Measurements from ENCODE around the gene PSME4.

PSME4 gene

GRCh38 chr2:53880756-53881155, 90.0 kb downstream of the PSME4 start:
- POLR2A ChIA-PET = no interaction called here
- DNase-seq (ENCODE audit: extremely low spot score) = no peak
- CTCF ChIA-PET = no interaction called here
- TF ChIP-seq ARNT (IDR thresholded peaks at IDR 0.05) (no peak), HDGF (IDR thresholded peaks at IDR 0.05; ENCODE audit: borderline replicate concordance) (no peak), SP1 (IDR thresholded peaks at IDR 0.05) (no peak), ZNF384 (IDR thresholded peaks at IDR 0.05) (no peak), TARDBP (IDR thresholded peaks at IDR 0.05) (no peak), FOXM1 (IDR thresholded peaks at IDR 0.05; ENCODE audit: borderline replicate concordance) (no peak), PKNOX1 (IDR thresholded peaks at IDR 0.05) (no peak), NFRKB (IDR thresholded peaks at IDR 0.05) (no peak), FOXK2 (IDR thresholded peaks at IDR 0.05) (no peak), ELF4 (IDR thresholded peaks at IDR 0.05) (no peak), L3MBTL2 (conservative IDR thresholded peaks at IDR 0.05) (no peak), CTBP1 (IDR thresholded peaks at IDR 0.05; ENCODE audit: borderline replicate concordance) (no peak), FOXA1 (IDR thresholded peaks at IDR 0.05) (no peak), LEF1 (IDR thresholded peaks at IDR 0.05; ENCODE audit: borderline replicate concordance) (no peak), BHLHE40 (IDR thresholded peaks at IDR 0.05; ENCODE audit: borderline replicate concordance) (no peak), SUZ12 (IDR thresholded peaks at IDR 0.05) (no peak)

- no peak for DNase-seq (ENCODE audit: extremely low spot score)
- POLR2A ChIA-PET = no interaction called here
- CTCF ChIA-PET = interaction anchor here (0.6 kb wide), 1 partner anchor 10 kb away, joined by 4 read pairs; no protein-coding TSS in a partner anchor
- no peak for TF ChIP-seq L3MBTL2 (conservative IDR thresholded peaks at IDR 0.05)
- TF ChIP-seq HDGF (IDR thresholded peaks at IDR 0.05; ENCODE audit: borderline replicate concordance) = no peak
- TF ChIP-seq FOXK2 (IDR thresholded peaks at IDR 0.05) = no peak
- TF ChIP-seq LEF1 (IDR thresholded peaks at IDR 0.05; ENCODE audit: borderline replicate concordance) = no peak
- no peak for TF ChIP-seq PKNOX1 (IDR thresholded peaks at IDR 0.05)
- TF ChIP-seq SP1 (IDR thresholded peaks at IDR 0.05) = no peak
- no peak for TF ChIP-seq FOXA1 (IDR thresholded peaks at IDR 0.05)
- no peak for TF ChIP-seq CTBP1 (IDR thresholded peaks at IDR 0.05; ENCODE audit: borderline replicate concordance)
- TF ChIP-seq ARNT (IDR thresholded peaks at IDR 0.05) = no peak
- no peak for TF ChIP-seq ELF4 (IDR thresholded peaks at IDR 0.05)
- no peak for TF ChIP-seq TARDBP (IDR thresholded peaks at IDR 0.05)
- no peak for TF ChIP-seq BHLHE40 (IDR thresholded peaks at IDR 0.05; ENCODE audit: borderline replicate concordance)
- TF ChIP-seq NFRKB (IDR thresholded peaks at IDR 0.05) = no peak
- no peak for TF ChIP-seq ZNF384 (IDR thresholded peaks at IDR 0.05)
- no peak for TF ChIP-seq SUZ12 (IDR thresholded peaks at IDR 0.05)
- no peak for TF ChIP-seq FOXM1 (IDR thresholded peaks at IDR 0.05; ENCODE audit: borderline replicate concordance)
Observed at GRCh38 chr2:53877556-53877955, 93.2 kb downstream of the PSME4 start.

- TF ChIP-seq ZNF384 (IDR thresholded peaks at IDR 0.05) = no peak
- TF ChIP-seq ARNT (IDR thresholded peaks at IDR 0.05) = no peak
- ChIA-PET POLR2A (no interaction called here), CTCF (no interaction called here)
- no peak for DNase-seq (ENCODE audit: extremely low spot score)
Observed at GRCh38 chr2:53877112-53877511, 93.7 kb downstream of the PSME4 start.

- ChIA-PET CTCF (no interaction called here), POLR2A (no interaction called here)
- TF ChIP-seq L3MBTL2 (conservative IDR thresholded peaks at IDR 0.05) (no peak), ZNF384 (IDR thresholded peaks at IDR 0.05) (no peak), NFRKB (IDR thresholded peaks at IDR 0.05) (no peak), LEF1 (IDR thresholded peaks at IDR 0.05; ENCODE audit: borderline replicate concordance) (no peak), FOXM1 (IDR thresholded peaks at IDR 0.05; ENCODE audit: borderline replicate concordance) (no peak), ARNT (IDR thresholded peaks at IDR 0.05) (no peak), FOXK2 (IDR thresholded peaks at IDR 0.05) (no peak), CTBP1 (IDR thresholded peaks at IDR 0.05; ENCODE audit: borderline replicate concordance) (no peak), PKNOX1 (IDR thresholded peaks at IDR 0.05) (no peak), TARDBP (IDR thresholded peaks at IDR 0.05) (no peak), FOXA1 (IDR thresholded peaks at IDR 0.05) (no peak), SP1 (IDR thresholded peaks at IDR 0.05) (no peak)
- no peak for DNase-seq (ENCODE audit: extremely low spot score)
Observed at GRCh38 chr2:53874401-53874950, 96.3 kb downstream of the PSME4 start.

GRCh38 chr2:53867773-53868172, 103.0 kb downstream of the PSME4 start:
- CTCF ChIA-PET = interaction anchor here (0.6 kb wide), 1 partner anchor 10 kb away, joined by 4 read pairs; no protein-coding TSS in a partner anchor
- DNase-seq (ENCODE audit: extremely low spot score) = no peak
- TF ChIP-seq L3MBTL2 (conservative IDR thresholded peaks at IDR 0.05) = no peak
- TF ChIP-seq FOXK2 (IDR thresholded peaks at IDR 0.05) = no peak
- TF ChIP-seq PKNOX1 (IDR thresholded peaks at IDR 0.05) = no peak
- no peak for TF ChIP-seq HDGF (IDR thresholded peaks at IDR 0.05; ENCODE audit: borderline replicate concordance)
- no peak for TF ChIP-seq FOXM1 (IDR thresholded peaks at IDR 0.05; ENCODE audit: borderline replicate concordance)
- TF ChIP-seq FOXA1 (IDR thresholded peaks at IDR 0.05) = no peak
- no peak for TF ChIP-seq TARDBP (IDR thresholded peaks at IDR 0.05)
- TF ChIP-seq ZNF384 (IDR thresholded peaks at IDR 0.05) = no peak
- no peak for TF ChIP-seq LEF1 (IDR thresholded peaks at IDR 0.05; ENCODE audit: borderline replicate concordance)
- TF ChIP-seq ELF4 (IDR thresholded peaks at IDR 0.05) = no peak
- POLR2A ChIA-PET = no interaction called here

GRCh38 chr2:53867169-53867568, 103.6 kb downstream of the PSME4 start:
- POLR2A ChIA-PET = no interaction called here
- CTCF ChIA-PET = interaction anchor here (0.6 kb wide), 1 partner anchor 11 kb away, joined by 4 read pairs; no protein-coding TSS in a partner anchor
- DNase-seq (ENCODE audit: extremely low spot score) = no peak
- no peak for TF ChIP-seq SP1 (IDR thresholded peaks at IDR 0.05)
- no peak for TF ChIP-seq FOXK2 (IDR thresholded peaks at IDR 0.05)
- no peak for TF ChIP-seq CTBP1 (IDR thresholded peaks at IDR 0.05; ENCODE audit: borderline replicate concordance)
- TF ChIP-seq ZNF384 (IDR thresholded peaks at IDR 0.05) = no peak
- no peak for TF ChIP-seq ELF4 (IDR thresholded peaks at IDR 0.05)
- no peak for TF ChIP-seq TARDBP (IDR thresholded peaks at IDR 0.05)
- no peak for TF ChIP-seq HDGF (IDR thresholded peaks at IDR 0.05; ENCODE audit: borderline replicate concordance)
- TF ChIP-seq BHLHE40 (IDR thresholded peaks at IDR 0.05; ENCODE audit: borderline replicate concordance) = no peak
- no peak for TF ChIP-seq SUZ12 (IDR thresholded peaks at IDR 0.05)
- no peak for TF ChIP-seq L3MBTL2 (conservative IDR thresholded peaks at IDR 0.05)
- no peak for TF ChIP-seq ARNT (IDR thresholded peaks at IDR 0.05)
- no peak for TF ChIP-seq FOXA1 (IDR thresholded peaks at IDR 0.05)
- TF ChIP-seq LEF1 (IDR thresholded peaks at IDR 0.05; ENCODE audit: borderline replicate concordance) = no peak
- TF ChIP-seq FOXM1 (IDR thresholded peaks at IDR 0.05; ENCODE audit: borderline replicate concordance) = no peak
- no peak for TF ChIP-seq PKNOX1 (IDR thresholded peaks at IDR 0.05)
